Measurements from ENCODE around the gene NAALADL2.
A peak's percentile ranks its signal among the peaks of the same experiment; 100 is the strongest.

NAALADL2 gene

GRCh38 chr3:174949523-174949922 lies 90.4 kb downstream of the NAALADL2 start:
- TF ChIP-seq, protein P1, sequence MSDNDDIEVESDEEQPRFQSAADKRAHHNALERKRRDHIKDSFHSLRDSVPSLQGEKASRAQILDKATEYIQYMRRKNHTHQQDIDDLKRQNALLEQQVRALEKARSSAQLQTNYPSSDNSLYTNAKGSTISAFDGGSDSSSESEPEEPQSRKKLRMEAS (IDR thresholded peaks at IDR 0.05), result no peak
- TF ChIP-seq, protein P2, sequence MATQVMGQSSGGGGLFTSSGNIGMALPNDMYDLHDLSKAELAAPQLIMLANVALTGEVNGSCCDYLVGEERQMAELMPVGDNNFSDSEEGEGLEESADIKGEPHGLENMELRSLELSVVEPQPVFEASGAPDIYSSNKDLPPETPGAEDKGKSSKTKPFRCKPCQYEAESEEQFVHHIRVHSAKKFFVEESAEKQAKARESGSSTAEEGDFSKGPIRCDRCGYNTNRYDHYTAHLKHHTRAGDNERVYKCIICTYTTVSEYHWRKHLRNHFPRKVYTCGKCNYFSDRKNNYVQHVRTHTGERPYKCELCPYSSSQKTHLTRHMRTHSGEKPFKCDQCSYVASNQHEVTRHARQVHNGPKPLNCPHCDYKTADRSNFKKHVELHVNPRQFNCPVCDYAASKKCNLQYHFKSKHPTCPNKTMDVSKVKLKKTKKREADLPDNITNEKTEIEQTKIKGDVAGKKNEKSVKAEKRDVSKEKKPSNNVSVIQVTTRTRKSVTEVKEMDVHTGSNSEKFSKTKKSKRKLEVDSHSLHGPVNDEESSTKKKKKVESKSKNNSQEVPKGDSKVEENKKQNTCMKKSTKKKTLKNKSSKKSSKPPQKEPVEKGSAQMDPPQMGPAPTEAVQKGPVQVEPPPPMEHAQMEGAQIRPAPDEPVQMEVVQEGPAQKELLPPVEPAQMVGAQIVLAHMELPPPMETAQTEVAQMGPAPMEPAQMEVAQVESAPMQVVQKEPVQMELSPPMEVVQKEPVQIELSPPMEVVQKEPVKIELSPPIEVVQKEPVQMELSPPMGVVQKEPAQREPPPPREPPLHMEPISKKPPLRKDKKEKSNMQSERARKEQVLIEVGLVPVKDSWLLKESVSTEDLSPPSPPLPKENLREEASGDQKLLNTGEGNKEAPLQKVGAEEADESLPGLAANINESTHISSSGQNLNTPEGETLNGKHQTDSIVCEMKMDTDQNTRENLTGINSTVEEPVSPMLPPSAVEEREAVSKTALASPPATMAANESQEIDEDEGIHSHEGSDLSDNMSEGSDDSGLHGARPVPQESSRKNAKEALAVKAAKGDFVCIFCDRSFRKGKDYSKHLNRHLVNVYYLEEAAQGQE (IDR thresholded peaks at IDR 0.05; ENCODE audit: low read depth), result no peak
- TF ChIP-seq EP300 (IDR thresholded peaks at IDR 0.05; ENCODE audit: borderline replicate concordance) (no peak), FOXM1 (IDR thresholded peaks at IDR 0.05; ENCODE audit: borderline replicate concordance, low read depth) (no peak), TCF12 (IDR thresholded peaks at IDR 0.05; ENCODE audit: low read depth) (no peak), CREB1 (IDR thresholded peaks at IDR 0.05; ENCODE audit: low read depth) (no peak), TEAD4 (IDR thresholded peaks at IDR 0.05) (no peak), YY1 (IDR thresholded peaks at IDR 0.05; ENCODE audit: low read depth) (no peak), EGR1 (IDR thresholded peaks at IDR 0.05) (no peak), TAF1 (IDR thresholded peaks at IDR 0.05; ENCODE audit: low read depth) (no peak), NFIC (IDR thresholded peaks at IDR 0.05) (no peak), ZBTB7A (IDR thresholded peaks at IDR 0.05; ENCODE audit: low read depth) (no peak), CEBPB (IDR thresholded peaks at IDR 0.05) (no peak), RAD21 (IDR thresholded peaks at IDR 0.05; ENCODE audit: low read depth) (no peak)
- TF ChIP-seq, protein P3, sequence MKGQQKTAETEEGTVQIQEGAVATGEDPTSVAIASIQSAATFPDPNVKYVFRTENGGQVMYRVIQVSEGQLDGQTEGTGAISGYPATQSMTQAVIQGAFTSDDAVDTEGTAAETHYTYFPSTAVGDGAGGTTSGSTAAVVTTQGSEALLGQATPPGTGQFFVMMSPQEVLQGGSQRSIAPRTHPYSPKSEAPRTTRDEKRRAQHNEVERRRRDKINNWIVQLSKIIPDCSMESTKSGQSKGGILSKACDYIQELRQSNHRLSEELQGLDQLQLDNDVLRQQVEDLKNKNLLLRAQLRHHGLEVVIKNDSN (IDR thresholded peaks at IDR 0.05), result no peak

GRCh38 chr3:174951034-174951433 lies 91.9 kb downstream of the NAALADL2 start:
- TF ChIP-seq TEAD4 (IDR thresholded peaks at IDR 0.05) (peak; percentile 89), EP300 (IDR thresholded peaks at IDR 0.05; ENCODE audit: borderline replicate concordance) (no peak), CEBPB (IDR thresholded peaks at IDR 0.05) (no peak)
- TF ChIP-seq, protein P2 (IDR thresholded peaks at IDR 0.05; ENCODE audit: low read depth), result no peak

DNA sequence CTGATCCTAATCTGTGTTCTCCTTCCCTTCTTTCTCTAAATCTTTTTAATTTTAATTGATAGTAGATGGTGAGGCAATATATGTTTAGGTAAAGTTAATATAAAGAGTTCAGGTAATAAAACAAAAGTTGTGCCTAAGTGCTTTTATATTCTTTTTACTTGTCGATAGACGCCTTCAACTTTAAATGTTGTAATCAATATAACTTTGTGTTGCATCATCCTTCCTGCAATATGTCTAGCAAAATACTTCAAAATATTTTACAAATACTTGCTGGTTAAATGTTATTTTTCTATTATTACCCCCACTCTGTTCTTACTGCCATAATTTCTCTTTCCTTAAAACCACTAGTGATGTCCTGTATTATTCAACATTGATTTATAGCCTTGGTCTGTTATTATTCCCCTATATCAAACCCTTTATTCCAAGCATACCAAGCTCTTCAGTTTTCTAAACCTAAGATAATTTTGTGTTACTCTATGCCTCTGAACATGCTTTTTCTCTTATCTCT lies 92.4 kb downstream of the NAALADL2 start:
- TF ChIP-seq TEAD4 (IDR thresholded peaks at IDR 0.05) (no peak), TAF1 (IDR thresholded peaks at IDR 0.05; ENCODE audit: low read depth) (no peak), NFIC (IDR thresholded peaks at IDR 0.05) (no peak), CREB1 (IDR thresholded peaks at IDR 0.05; ENCODE audit: low read depth) (no peak), EP300 (IDR thresholded peaks at IDR 0.05; ENCODE audit: borderline replicate concordance) (no peak), TCF12 (IDR thresholded peaks at IDR 0.05; ENCODE audit: low read depth) (no peak), EGR1 (IDR thresholded peaks at IDR 0.05) (no peak), FOXM1 (IDR thresholded peaks at IDR 0.05; ENCODE audit: borderline replicate concordance, low read depth) (no peak), ZBTB7A (IDR thresholded peaks at IDR 0.05; ENCODE audit: low read depth) (no peak), CEBPB (IDR thresholded peaks at IDR 0.05) (no peak)
- TF ChIP-seq, protein P2 (IDR thresholded peaks at IDR 0.05; ENCODE audit: low read depth), result no peak
- TF ChIP-seq, protein P1 (IDR thresholded peaks at IDR 0.05), result no peak
- TF ChIP-seq, protein P3 (IDR thresholded peaks at IDR 0.05), result no peak

- no peak for TF ChIP-seq YY1 (IDR thresholded peaks at IDR 0.05; ENCODE audit: low read depth)
- no peak for TF ChIP-seq TCF12 (IDR thresholded peaks at IDR 0.05; ENCODE audit: low read depth)
- TF ChIP-seq FOXM1 (IDR thresholded peaks at IDR 0.05; ENCODE audit: borderline replicate concordance, low read depth), result no peak
- TF ChIP-seq, protein P2 (IDR thresholded peaks at IDR 0.05; ENCODE audit: low read depth), result no peak
- TF ChIP-seq, protein P1 (IDR thresholded peaks at IDR 0.05), result no peak
- TF ChIP-seq CREB1 (IDR thresholded peaks at IDR 0.05; ENCODE audit: low read depth), result no peak
- no peak for TF ChIP-seq NFIC (IDR thresholded peaks at IDR 0.05)
- TF ChIP-seq TAF1 (IDR thresholded peaks at IDR 0.05; ENCODE audit: low read depth), result no peak
- no peak for TF ChIP-seq EP300 (IDR thresholded peaks at IDR 0.05; ENCODE audit: borderline replicate concordance)
- no peak for TF ChIP-seq EGR1 (IDR thresholded peaks at IDR 0.05)
- TF ChIP-seq, protein P3 (IDR thresholded peaks at IDR 0.05), result no peak
- TF ChIP-seq RAD21 (IDR thresholded peaks at IDR 0.05; ENCODE audit: low read depth), result no peak
- no peak for TF ChIP-seq CEBPB (IDR thresholded peaks at IDR 0.05)
- TF ChIP-seq TEAD4 (IDR thresholded peaks at IDR 0.05), result no peak
- no peak for TF ChIP-seq ZBTB7A (IDR thresholded peaks at IDR 0.05; ENCODE audit: low read depth)
Measured at GRCh38 chr3:174953068-174953467, 93.9 kb downstream of the NAALADL2 start.
